ENCODE results near the gene AMOTL1.

AMOTL1 gene, protein sequence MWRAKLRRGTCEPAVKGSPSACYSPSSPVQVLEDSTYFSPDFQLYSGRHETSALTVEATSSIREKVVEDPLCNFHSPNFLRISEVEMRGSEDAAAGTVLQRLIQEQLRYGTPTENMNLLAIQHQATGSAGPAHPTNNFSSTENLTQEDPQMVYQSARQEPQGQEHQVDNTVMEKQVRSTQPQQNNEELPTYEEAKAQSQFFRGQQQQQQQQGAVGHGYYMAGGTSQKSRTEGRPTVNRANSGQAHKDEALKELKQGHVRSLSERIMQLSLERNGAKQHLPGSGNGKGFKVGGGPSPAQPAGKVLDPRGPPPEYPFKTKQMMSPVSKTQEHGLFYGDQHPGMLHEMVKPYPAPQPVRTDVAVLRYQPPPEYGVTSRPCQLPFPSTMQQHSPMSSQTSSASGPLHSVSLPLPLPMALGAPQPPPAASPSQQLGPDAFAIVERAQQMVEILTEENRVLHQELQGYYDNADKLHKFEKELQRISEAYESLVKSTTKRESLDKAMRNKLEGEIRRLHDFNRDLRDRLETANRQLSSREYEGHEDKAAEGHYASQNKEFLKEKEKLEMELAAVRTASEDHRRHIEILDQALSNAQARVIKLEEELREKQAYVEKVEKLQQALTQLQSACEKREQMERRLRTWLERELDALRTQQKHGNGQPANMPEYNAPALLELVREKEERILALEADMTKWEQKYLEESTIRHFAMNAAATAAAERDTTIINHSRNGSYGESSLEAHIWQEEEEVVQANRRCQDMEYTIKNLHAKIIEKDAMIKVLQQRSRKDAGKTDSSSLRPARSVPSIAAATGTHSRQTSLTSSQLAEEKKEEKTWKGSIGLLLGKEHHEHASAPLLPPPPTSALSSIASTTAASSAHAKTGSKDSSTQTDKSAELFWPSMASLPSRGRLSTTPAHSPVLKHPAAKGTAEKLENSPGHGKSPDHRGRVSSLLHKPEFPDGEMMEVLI

DNA sequence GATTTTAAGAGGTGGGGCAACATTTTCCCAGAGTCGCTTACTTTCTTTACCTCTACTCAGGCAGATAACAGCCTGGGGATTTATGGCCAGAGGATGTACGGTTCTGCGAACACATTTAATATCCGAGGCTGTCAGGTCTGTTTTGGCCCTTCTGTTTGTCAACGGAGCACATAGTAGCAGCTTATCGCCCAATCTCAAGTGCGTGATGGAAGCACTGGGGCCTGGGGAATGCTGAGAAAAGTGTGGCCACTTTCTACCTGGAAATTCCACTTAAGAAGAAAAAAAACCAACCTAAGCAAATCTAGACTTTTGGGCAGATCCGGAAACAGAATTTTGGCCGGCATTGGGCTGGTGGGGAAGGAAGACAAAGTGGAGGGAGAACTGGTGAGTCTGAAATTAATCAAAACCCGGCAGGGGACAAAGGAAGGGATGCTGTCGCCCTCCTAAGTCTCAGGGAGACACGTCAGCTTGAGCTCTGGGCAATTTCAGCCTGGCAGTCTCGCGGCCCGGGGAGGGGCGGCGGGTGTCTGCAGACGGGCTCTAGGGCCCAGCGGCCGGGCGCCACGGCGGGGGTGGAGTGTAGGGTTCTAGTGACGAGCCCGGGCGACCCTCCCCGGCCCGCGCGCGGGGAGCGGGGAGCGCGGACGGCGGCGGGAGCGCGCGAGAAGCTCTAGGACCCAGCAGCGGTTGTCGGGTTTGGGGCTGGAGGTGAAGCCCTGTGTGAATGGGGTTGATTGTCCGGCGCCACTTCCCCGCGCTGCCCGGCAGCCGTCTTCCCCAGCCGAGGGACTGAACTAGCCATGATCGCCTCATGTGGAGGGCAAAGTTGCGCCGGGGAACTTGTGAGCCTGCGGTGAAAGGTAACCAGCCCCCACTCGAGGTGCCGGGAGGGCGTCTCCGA, at the start of gene AMOTL1:
TSS of gene AMOTL1 (plus strand) at position 656 of the 901 bp plus-strand sequence. CDS start at position 812, 156 bp downstream.
- peak; percentile 61 for DNase-seq

DNA sequence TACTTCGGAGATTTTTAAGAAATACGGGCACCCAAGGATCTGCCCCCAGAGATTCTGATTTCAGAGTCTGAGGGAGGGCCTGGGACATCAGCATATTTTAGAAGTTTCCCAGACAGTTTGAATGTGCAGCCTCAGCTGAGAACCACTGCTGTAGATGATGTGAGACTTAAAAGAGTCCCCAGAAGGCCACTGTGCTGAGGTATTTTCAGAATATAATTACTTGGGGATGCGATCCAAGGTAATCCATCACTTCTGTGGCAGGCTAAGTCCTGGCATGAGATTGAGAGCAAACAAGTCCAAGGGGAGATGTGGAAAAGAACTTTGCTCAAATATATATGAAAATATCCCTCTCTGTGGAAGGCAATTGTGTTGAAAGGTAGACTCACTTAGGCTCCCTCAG, 48.3 kb upstream of the AMOTL1 start:
- no peak for DNase-seq

DNA sequence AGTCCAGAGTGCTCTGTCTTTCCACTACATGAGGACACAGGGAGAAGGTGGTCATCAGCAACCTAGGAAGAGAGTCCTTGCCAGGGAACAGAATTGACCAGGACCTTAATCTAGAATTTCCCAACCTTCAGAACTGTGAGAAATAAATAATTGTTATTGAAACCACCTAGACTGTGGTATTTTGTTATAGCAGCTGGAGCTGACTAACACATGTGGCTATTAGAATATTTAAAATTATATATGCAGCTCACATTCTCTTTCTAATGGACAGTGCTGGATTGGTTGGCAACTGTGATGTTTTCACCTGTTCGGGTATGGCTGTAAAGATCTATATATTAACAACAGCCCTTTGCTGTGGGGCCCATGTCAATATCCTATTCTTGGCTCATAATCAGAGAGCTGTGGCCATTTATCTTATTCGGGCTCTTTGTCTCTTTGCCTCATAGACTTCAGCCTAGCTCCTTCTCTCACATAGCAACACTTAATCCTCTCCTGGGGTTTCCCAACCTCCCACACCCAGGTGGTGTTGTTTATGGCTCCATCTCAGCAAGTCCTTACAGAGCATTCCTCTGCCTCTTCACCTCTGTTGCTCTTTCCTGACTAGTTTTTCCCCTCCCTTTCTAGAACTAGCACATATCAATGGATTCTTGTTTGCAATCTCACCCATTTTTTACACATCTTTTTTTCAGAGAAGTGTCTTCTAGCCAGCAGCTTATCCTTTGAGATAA, 46.4 kb upstream of the AMOTL1 start:
- DNase-seq, result no peak

DNA sequence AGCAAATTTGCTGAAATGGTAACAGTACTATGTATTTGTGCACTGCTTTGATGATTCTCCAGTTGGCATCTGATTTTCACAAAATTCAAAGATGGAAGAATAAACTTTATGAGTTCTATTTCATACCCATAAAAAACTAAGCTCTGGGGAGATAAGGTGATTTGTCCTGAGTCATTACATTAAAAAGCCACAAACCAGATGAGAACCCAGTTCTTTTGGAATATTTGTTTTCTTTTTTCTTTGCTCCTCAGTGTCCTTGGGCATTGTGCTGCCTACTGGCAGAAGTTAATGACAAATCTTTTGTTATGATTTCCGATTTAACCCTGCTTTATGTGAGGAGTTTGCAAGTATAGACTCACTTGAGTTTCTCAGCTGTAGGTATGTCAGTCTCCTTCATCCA, 45.4 kb upstream of the AMOTL1 start:
- no peak for DNase-seq

DNA sequence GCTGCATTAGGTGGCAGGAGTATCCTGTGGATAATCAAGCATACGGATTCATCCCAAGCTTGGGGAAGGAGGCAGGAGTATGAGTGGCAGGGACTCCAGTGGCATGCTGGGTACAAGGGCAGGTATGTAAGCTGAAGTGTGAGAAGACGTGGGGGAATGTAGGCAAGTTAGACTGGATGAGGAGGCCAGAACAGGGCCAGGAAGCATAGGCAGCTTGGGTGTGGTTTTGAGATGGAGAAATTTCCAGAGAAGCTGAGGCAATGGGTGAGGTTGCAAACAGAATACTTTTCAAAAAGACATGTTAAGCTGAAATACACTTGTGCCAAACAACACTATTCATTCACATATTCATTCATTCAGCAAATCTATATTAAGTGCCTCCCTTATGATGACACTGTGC, 43.1 kb upstream of the AMOTL1 start:
- no peak for DNase-seq

DNA sequence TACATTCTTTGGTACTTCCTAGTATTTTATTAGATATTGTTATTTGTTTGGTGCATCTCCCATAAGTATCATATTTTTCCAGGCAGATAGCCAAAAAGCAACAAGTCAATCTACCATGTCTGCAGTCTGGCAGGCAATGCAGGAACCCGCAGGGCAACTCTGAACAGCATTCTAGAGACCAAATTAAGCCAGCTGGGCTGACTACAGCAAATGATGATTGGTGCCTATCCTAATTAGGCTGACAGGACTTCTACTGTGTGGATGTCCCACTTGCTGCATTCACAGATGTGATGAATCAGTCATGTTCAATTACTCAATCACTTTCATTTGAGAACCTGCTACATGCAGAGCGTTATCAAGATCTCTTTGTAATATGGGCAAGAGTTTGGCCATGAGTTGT, 40.3 kb upstream of the AMOTL1 start:
- DNase-seq, result no peak

DNA sequence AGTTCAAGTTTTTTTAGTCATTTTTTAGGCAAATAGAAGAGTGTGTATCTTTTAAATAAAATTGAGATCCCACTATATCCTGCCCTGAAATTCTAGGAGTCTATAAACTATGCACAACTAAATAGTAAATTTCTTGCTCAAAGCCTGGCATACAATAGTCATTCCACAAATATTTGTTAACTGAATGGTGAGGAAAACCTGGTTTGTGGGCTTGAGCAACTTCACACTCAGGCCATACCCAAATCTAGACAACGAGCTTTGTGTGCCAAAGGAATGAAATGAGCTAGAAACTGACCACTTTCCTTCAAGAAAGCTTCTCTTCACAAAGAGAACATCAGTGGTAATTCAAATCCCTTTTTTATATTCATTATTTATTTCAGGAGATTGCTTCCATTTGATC, 39.6 kb upstream of the AMOTL1 start:
- no peak for DNase-seq

DNA sequence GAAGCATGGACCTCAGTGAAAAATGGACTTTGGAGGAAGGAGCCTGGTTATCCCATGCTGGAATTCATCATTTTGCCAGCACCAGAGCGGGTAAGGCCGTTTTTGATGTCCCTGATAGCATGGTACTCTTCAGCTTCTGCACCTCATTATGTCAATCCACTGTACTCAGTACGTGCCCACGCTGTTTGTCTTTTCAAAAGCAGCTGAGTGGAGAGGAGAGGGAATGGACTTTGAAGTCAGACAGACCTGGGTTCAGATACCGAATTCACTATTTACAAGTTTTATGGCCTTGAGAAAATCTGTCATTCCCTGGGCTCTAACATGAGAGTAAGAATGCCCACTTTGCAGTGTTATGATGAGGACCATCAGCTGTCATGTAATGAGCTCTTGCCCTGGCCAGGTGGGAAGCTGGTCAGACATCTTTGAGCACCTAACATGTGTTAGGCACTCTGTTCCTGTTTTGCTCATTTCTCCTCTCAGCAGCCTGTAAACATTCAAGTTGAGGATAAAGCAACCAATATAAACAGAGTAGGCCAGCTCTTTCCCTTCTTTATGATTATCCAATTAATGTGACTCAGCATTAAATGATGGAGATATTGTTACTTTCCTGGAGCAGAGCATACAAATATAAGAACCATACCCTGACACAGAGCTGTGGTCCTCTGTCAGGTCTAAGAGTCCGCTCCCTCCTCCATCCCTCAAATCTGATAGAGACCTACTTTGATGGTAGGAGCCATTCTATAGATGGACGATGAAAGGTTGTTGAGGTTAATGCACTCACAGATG, 39.0 kb upstream of the AMOTL1 start:
- no peak for DNase-seq

DNA sequence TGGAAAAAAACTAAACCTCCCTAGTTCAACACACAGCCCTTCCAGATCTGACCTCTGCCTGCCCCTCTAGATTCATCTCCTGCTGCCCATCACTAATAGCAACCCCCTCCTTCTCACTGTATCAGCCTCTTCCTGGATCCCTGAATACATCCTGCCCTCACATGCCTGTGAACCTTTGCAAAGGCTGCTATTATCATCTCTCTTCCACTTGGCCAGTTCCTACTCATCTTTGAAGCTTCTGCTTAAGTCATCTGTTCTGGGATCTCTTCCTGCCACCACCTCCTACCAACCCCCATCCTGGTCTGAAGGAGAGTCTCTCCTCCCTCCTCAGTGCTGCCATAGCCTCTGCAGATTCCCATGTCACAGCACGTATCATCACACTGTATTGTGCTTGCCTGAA, 38.0 kb upstream of the AMOTL1 start:
- DNase-seq, result no peak

DNA sequence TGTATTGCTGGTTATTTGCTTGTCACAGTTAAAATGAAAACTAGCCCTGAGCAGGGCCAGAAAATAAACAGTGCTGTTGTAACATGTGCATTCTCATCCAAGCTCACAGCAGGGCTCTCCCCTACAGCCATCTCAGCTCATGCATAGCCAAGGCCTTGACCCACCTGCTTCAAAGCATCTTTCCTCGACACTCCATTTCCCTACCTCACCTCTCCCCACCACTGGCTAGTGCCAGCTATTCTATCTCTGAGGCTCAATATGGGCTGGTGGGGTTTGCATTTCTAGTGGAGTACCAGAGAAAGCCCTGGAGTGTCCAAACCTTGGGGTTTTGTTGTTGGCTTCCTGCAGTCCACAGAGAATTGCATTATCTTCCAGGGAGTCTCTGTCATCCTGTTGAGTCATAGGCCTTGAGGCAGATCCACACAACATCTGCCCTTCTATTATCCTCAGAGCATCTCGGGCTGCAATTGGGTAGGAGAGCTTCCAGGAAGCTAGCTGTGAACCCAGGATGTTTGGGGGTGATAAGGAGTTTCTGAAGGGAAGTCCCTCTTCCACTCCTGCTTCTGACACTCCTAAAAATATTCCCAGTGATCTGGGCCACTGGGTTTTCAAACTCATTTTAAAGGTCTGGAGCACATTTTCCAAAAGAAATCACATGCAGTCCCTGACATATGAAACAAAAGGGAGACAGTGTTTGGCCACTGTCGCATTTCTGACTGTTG, 36.1 kb upstream of the AMOTL1 start:
- DNase-seq, result no peak

DNA sequence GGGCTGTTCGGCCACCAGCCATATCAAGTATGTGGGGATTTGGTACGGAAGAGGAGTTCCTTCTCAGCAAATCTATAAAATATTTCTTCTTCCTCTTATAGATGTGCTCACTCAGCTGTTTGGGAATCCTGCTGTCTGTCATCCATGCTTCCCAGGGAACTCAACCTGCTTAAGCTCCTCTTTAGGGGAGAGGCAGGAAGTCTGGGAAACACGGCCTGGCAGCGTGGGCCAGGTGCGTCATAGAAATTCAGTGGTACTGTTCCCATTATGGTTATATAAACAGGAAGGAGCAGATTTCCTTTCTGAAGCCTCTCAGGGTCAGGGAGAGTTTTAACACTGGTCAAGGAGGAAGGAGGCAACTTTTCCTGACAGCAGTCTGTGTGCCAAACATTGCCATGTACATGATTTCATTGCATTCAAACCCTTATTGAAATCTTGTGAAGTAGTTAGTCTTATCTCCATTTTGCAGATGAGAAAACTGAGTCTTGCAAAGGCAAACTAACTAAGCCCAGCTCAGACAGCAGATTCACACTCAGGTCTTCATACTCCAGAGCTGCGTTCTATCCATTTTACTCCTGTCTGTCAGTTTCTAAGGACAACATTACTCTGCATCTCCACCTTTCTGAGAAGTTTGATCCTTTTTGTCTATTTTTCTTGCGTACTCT, 35.4 kb upstream of the AMOTL1 start:
- DNase-seq, result no peak

DNA sequence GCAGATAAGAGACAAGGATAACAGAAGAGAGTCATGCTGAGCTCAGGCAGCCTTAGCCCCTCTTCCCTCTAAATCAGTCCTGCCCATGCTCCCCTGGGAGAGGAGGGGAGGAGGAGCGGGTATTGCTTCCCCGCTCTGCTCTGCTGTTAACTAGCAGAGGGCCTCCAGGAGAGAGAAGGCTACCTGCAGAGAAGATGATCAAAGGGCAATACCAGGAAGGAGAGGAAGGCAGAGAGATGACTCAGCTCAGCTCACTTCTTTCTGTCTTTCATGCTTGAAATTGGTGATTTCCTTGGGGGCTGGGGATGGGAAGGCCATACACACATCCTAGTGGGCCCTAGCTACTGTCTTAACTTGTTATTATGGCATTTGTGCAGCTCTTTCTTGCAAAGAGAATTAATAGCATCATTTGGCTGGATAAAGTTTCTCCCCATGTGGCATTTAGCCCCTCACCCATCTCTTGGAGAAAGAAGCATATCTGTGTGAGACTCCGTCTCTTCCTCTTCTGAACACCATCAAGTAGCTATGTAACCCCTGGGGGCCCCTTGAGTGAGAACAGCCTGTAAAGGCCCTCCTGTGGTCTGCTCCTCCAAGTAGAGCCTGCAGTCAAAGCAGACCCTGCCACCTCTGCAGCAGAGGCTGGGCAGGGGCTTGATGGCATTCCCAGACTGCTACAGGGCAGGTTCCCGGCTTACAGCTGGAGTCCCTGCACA, 33.4 kb upstream of the AMOTL1 start:
- DNase-seq, result no peak

DNA sequence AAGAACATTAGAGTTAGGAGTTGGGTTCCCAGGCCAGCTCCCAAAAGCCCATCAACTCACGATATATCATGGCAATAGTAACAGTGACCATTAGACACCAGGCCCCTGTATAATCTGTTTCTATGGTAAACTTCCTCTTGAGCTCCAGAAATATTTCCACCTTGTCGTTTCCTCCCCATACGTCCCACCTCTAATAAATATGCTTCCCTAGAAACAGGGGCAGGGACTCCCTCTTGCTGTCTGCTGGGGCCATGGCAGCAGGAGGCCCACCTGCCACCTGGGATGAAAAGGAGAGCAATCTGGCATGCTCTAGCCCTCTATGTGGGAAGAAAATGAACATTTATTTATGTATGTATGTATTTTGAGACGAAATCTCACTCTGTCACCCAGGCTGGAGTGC, 32.2 kb upstream of the AMOTL1 start:
- DNase-seq, result no peak

DNA sequence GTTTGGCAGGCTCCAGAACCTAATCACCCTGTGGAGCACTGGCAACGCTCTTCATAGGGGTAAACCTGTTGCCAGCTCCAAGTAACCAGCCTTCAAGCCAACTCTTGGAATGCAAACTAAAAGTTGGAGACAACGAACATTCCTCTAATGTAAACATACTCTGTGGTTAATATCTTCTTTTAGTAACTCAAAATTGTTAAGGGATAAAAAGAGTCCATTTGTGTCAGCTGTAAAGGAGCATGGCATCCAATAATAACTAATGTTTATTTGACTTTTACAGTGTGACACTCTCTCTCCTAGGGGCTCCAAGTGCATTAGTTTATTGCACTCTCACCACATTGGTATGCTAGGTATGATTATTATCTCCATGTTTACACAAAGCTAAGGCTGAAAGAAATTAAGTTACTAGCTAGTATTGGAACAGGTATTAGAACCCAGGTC, 31.0 kb upstream of the AMOTL1 start:
- DNase-seq, result no peak

DNA sequence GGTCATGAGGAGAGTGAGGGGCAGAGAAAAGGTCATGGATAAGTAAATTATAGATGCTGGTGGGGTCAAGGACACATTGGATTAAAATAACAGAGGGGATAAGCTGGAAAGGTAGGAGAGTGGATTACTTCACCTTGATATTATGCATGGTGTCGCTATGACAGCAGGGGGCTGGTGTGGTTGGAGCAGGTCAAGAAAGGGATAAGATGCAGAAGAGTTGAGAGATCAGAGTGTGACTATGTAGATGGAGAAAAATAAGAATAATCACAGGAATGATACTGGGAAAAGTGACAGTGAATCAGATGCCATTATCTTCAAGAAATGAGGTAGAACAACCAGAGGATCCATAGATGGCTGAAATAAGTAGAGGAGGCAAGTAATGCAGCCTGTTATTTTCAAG, 29.4 kb upstream of the AMOTL1 start:
- DNase-seq, result no peak

DNA sequence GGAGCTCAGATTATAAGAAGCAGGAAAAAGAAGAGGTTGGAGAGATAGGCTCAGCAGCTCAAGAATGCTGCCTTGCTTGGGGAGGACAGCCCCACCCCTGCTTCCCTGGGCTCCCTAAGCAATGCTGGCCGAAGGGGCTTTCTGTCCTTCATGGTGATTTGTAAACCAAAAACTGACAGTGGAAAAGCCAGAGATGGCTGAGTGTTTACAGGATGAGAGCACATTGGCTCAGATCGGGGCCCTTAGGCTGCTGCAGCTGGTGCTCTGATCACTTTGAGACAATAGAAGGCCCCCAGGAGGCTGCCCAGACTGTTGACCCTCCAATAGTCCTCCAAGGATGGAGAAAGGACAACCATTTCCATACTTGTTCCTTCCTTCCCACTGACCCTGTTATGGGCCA, 28.8 kb upstream of the AMOTL1 start:
- DNase-seq, result no peak

DNA sequence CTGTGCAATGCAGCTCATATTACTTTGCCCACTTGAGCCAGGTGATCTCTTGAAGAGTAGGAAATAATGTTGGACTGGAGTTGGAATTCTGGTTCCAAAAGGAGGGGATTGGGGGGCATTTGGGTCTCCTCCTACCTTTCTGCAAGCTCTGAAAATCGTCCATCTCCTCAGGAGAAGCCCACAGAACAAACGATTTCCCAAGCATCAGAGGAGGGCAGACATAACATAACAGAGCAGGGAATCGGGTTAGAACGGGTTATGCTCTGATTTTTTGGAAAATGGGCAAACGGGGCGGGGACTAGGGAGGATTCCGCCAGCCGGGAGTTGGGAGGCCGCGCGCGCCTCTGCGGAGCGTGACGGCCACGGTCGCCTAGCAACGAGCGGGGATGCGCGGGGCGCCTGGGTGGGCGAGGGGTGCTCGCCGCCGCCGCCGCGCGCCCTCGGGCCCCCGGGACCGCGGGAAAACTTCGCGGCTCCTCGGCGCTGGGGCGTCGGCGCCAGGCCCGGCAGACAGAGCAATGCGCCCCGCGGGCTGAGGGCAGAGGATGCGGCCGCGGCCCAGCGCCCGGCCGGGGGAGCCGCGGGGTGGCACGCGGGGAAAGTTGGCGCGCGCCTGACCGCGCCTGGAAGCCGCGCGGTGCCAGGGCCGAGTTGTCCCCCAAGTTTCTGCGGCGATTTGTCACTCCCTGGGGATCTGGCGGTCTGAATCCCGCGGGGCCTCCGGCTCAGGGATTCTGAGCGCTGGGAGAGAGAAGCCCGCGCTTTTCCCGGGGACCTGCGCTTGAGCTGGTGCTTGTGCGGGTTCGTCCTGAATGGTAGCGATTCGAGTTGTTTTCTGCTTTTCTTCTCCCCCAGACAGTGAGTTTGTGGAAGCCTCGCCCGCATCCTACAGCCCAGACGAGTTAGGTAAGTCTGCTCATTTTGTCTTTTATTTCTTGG, 27.8 kb upstream of the AMOTL1 start:
- DNase-seq, result no peak

DNA sequence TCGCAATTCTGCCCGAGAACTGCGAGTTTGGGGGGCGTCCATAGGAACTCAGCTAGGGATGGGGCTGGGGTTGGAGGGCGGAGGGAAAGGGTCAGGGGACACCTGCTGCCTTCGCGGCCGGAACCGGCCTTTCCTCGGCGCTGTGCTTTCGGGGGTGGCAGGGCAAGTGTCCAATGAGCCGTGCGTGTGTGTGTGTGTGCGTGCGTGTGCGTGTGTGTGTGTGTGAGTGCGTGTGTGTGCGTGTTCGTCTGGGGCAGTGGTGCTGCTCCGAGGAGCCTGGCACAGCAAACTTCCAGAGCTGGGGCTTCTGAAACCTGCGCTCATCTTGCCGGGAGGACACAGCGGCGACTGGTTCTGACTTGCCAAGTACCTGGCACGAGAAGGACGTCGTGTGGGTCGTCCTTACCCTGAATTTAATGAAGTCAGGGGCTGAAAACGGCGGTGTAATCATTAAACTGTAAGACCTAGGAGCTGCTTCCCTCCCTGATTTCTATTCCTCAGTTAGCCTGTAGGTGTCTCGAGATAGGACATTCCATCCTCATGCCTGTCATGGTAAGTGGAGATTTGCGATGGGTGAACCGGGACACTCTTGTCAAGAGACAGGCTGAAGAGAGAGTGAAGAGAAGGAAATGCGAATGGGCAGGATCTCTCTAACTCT, 27.0 kb upstream of the AMOTL1 start:
- no peak for DNase-seq
